A172 (cell line): Measurements from ENCODE around the gene BCAR3. TPM values are rescaled to one million over a fixed set of nuclear protein-coding genes. Genes with fewer than 3 reads are reported as not detected.
A peak's percentile ranks its signal among the peaks of the same experiment; 100 is the strongest.
"Not testable (repeated sequence)": the region's sequence is repeated elsewhere in the genome, so short reads cannot be mapped to it uniquely, and the experiment has no call there.

ENCODE experiments used
- DNase-seq: peaks from one replicate; pipeline ENCODE4 v3.0.0-alpha.2; 2015; ENCODE audit warnings: low spot score
- total RNA-seq: library from RNA; depleted of rRNA; stranded (reverse); fragments of >200 nt; shearing (Covaris generic); gene quantifications from 2 replicates; pipeline ENCODE4 v1.2.3, GENCODE V29; 2014

Gene BCAR3
- total RNA-seq, 1 experiment from 2014 or later: 33.1 TPM

- DNase-seq: no peak
Measured at GRCh38 chr1:93597709-93598108, 83.9 kb downstream of the BCAR3 start.

DNA sequence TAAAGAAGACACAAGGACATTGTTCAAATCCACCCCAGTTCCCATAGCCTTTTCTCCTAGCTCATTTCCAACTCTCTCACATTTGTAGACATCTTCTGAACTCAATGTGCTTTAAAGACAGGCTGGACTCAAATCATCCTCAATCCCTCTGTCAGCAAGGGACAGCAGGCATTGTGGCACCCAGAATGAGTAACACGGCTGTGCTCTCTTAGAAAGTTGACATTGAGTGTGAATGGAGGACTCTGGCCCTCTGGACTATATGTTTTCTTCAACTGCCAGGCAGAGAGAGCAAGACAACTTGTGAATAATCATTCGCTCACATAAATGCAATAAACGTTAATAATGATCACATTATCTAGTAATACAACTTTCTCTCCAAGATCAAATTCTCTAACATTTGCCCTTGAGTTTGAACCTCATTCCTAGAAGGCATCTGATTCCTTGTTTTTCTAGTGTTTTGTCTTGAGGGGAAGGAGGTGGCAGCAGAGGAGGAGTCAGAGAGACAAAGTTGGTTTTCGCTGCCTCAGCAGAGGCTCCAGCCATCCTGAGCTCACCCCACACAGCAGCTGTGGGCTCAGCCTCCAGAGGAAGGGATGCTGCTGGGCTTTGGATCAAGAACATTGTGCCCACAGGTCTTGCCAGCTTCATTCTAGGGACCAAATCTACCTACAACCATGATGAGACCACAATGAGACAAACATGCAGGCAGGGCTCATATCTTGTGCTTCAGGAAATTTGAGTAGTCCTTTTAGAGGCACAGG is 85.1 kb downstream of the BCAR3 start:
- DNase-seq: no peak

- no peak for DNase-seq
Measured at GRCh38 chr1:93595743-93596142, 85.9 kb downstream of the BCAR3 start.

DNA sequence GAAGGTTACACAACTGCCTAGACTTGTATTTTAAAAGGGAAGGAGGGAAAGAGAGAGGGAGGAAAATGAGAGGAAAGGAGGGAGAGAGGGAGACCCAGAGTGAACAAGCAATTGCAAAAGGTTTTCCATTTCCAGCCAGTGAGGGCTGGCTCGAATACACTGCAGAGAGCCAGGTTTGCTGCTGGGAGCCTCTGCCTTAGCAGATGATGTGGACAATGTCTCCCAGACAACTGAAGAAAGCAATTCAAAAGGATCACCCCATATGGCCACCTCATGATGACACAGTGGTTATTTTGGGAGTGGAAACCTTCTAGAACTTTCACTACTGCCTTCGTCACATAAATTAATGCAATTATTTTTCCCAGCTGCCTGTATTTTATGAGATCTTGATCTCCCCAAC is 86.4 kb downstream of the BCAR3 start:
- no peak for DNase-seq

GRCh38 chr1:93594603-93594880 is 87.1 kb downstream of the BCAR3 start:
- DNase-seq: no peak

- no peak for DNase-seq
Measured at GRCh38 chr1:93593854-93594602, 87.6 kb downstream of the BCAR3 start.

DNA sequence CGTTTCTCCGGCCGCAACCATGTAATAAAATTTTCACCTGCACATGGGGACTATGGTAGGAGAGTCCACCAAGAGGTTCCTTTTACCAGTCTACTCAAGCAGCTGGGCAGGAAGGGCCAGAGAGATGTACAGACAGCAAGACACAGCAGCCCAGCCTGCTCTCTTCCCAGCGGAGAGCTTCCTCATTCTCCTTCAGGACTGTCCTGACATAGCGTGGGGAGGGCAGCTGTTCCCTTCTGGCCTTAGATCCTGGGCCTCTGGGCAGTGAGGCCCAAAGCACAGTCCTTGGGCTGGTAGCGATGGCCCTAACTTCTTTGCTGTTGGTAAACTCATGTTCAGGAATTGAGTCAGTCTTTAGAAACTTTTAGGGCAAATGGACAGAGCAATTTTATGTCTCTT is 89.1 kb downstream of the BCAR3 start:
- no peak for DNase-seq

DNA sequence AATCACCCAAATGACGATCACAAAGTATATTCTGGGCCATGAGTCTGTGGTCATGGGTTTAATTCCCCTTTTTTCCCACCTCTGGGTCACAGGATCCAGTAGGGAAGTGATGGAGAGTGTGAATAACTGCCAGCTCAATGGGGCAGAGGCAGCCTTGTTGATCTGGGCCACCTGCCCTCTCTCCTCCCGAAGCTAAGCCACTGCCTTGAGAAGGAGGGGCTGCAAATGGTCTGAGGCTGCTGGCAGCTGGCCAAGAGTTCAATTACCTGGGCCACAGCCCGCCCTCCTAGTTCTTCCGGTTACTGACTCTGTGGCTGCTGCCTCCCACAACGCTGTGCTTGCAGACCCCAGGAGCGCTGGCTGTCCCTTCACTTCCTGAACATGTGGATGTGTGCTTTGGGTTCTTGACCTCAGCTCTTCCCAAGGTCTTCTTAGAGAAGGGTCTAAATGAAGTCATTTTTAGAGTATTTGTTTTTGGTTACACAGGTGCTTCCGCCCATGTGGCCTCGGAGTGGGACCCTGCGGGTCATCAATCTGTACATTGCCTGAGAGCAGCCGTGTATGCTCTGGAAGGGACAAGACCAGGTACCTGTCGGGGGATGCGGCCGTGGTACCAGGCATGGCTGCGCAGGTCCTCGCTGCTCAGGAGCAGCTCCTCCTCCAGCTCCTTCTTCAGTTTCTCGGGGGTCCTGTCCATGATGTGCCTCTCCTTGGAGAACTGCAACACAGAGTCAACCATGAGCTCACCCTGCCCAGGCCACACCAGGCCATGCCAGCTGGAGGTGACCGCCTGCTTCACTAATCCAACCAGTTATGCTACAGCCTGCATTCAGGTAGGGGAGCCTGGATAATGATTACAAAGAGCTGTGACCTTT is 89.7 kb downstream of the BCAR3 start:
- no peak for DNase-seq

DNA sequence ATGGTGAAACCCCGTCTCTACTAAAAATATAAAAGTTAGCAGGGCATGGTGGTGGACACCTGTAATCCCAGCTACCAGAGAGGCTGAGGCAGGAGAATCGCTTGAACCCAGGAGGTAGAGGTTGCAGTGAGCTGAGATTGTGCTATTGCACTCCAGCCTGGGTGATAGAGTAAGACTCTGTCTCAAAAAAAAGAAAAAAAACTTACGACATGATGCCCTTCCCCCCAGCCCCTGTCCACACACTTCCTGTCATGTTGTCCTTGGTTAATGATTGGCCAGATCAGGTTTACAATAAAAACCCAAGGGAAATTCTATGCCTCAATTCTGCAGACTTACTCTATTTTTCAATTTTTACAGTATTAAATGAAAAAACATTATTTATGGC is 90.4 kb downstream of the BCAR3 start:
- DNase-seq: not testable (repeated sequence)

GRCh38 chr1:93588955-93589354 is 92.7 kb downstream of the BCAR3 start:
- no peak for DNase-seq

DNA sequence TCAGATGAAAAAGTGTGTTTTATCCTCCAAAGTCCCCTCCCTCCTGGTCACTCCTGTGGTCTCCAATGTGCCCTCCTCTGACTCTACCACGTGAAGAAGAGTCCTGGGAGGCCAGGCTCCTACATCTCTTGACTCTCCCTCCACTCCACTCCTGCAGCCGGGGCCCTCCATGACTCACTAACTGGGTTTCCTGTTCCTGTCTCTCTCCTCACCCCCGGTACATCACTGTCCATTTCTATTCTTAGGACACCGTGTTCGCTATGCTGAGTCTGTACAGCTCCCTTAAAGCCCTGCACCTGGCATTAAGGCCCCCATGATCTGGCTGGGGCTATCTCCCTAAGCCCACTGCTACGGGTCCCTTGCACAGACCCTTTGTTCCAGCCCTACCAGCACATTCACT is 93.4 kb downstream of the BCAR3 start:
- no peak for DNase-seq

GRCh38 chr1:93587354-93587753 is 94.3 kb downstream of the BCAR3 start:
- DNase-seq: no peak

- no peak for DNase-seq
Measured at GRCh38 chr1:93585059-93585966, 96.3 kb downstream of the BCAR3 start.

DNA sequence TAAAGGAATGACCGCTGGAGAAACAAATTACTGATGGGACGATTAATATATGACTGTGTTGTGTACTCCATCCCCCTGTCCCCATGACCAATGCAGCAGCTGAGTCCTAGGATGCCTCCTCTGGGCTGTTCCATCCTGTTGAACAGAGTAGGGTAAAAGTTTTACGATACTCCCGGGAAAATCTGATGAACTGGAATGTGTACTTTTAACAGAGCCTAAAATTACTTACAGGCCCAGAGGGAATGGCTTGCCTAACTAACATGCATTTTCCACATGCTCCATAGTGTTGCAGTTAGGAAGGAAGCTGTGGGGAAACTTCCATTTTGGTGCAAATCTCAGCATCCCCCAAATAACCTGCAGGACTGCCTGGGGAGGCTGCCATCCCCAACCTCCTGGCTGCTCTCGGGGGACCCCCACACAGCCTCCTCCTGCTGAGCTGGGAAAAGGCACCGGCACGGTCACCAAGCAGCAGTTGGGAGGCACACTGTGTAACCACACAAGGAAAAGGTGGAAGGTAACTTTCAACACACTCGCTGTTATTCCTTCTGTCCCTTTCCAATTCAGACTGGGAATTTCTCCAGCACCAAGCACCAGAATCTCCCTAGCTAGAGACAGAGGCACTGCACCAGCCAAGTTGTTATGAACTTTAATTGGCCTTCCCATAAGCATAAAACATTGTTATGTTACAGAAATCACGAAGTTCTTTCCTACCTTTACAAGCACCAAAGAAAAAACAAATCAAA is 97.2 kb downstream of the BCAR3 start:
- DNase-seq: no peak

GRCh38 chr1:93581917-93582850 is 99.5 kb downstream of the BCAR3 start:
- DNase-seq: no peak

DNA sequence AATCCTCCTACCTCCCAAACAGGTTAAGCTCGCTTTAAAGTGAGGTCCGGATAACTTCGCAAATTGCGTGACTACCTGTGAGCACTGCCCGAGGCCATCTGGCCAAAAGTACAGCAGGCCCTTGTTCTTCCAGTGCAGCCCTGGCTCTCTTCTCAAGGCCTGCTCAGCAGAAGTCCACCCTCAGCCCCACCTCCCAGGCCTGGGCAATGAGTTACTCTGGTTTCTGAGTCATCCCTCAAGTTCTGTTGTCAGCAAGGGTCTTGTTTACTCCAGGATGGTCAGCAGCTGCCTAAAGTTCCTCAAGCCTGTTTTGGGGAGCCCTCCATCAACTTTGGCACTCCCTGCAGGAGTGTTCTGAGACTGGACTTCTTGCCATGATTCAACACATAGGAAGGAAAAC is 101.7 kb downstream of the BCAR3 start:
- DNase-seq: peak; percentile 18

- DNase-seq: no peak
Measured at GRCh38 chr1:93578911-93579825, 102.5 kb downstream of the BCAR3 start.

- DNase-seq: no peak
Measured at GRCh38 chr1:93578433-93578830, 103.2 kb downstream of the BCAR3 start.
